HG03066 (cell line): ENCODE measurements around the gene SLC26A9.
"Not testable (repeated sequence)": the region's sequence is repeated elsewhere in the genome, so short reads cannot be mapped to it uniquely, and the experiment has no call there.

ENCODE experiments used
- ATAC-seq: cut with Tn5 transposase; IDR thresholded peaks from one replicate; pipeline ENCODE4 v1.9.1; 2021; ENCODE audit warnings: low read depth; ENCODE audit not compliant: unreplicated experiment

SLC26A9 gene

DNA sequence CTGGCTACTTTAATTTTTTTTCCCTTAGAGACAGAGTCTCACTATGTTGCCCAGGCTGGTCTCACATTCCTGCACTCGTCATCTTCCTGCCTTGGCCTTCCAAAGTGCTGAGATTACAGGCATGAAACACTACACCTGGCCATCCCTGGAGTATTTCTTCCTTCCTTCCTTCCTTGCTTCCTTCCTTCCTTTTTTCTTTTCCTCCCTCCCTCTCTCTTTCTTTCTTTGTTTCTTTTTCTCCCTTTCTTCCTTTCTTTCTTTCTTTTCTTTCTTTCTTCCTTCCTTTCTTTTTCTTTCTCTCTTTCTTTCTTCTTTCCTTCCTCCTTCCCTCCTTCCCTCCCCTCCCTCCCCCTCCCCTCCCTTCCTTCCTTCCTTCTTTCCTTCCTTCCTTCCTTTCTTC lies 46.9 kb downstream of the SLC26A9 start:
- no peak for ATAC-seq

GRCh38 chr1:205894119-205894518 lies 49.1 kb downstream of the SLC26A9 start:
- not testable (repeated sequence) for ATAC-seq

DNA sequence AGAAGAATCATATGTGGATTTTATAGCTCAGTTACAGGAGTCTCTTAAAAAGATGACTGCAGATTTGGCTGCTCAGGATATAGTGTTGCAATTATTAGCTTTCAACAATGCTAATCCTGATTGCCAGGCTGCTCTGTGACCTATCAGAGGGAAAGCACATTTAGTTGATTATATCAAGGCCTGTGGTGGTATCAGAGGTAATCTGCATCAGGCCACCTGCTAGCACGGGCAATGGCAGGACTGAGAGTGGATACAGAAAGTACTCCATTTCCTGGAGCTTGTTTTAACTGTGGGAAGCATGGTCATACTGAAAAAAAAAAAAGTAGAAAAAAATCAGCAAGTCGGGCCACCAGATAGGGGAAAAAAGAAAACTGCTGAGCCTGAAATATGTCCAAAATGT lies 51.1 kb downstream of the SLC26A9 start:
- not testable (repeated sequence) for ATAC-seq

DNA sequence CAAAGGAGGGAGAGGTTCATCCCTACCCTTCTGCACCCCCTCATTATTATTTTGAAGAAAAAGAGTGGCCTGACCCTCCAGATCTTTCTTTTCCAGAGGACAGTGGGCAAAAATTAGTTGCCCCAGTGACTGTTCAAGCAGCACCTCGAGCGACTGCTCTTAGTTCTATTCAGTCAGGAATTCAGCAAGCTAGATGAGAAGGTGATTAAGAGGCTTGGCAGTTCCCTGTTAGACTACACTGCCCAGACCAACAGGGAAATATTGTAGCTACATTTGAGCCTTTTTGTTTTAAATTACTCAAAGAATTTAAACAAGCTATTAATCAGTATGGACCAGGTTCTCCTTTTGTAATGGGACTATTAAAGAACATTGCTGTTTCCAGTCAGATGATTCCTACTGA lies 51.8 kb downstream of the SLC26A9 start:
- not testable (repeated sequence) for ATAC-seq

DNA sequence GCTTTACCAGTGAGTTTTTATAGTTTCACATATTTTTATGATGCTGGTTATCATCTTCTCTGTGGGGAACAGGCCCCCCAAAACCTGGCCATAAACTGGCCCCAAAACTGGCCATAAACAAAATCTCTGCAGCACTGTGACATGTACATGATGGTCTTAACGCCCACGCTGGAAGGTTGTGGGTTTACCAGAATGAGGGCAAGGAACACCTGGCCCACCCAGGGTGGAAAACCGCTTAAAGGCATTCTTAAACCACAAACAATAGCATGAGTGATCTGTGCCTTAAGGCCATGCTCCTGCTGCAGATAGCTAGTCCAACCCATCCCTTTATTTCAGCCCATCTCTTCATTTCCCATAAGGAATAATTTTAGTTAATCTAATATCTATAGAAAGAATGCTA lies 52.6 kb downstream of the SLC26A9 start:
- ATAC-seq: not testable (repeated sequence)

GRCh38 chr1:205889706-205890105 lies 53.5 kb downstream of the SLC26A9 start:
- ATAC-seq: not testable (repeated sequence)

DNA sequence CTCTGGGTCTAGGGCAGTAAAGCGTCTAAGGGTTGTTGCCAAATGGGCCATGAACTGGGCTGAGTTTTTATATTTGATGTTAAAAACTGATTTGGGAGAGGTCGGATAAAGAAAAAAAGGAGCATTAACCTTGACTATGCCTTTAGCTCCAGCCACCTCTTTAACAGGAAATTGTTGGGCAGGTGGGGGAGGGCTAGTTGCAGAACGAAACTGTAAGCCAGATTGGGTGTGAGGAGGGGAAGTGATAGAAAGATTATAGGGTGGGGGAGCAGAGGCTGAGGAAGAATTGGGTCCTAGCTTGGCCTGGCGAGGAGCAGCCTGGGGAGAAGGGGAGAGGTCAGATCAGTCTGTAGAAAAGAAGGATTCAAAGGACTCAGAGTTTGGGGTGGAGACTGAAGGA lies 54.2 kb downstream of the SLC26A9 start:
- ATAC-seq: not testable (repeated sequence)

DNA sequence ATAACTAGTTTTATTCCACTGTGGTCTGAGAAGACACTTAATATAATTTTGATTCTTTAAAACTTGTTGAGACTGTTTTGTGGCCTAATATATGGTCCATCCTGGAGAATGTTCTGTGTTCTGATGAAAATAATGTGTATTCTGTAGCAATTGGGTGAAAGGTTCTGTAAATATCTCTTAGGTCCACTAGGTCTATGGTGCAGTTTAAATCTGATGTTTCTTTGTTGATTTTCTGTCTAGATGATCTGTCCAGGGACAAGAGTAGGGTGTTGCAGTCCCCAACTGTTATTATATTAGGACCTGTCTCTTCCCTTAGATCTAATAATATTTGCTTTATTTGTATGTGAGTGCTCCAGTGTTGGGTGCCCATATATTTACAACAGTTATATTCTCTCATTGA lies 59.5 kb downstream of the SLC26A9 start:
- ATAC-seq: no peak

GRCh38 chr1:205880923-205881322 lies 62.3 kb downstream of the SLC26A9 start:
- ATAC-seq: no peak

DNA sequence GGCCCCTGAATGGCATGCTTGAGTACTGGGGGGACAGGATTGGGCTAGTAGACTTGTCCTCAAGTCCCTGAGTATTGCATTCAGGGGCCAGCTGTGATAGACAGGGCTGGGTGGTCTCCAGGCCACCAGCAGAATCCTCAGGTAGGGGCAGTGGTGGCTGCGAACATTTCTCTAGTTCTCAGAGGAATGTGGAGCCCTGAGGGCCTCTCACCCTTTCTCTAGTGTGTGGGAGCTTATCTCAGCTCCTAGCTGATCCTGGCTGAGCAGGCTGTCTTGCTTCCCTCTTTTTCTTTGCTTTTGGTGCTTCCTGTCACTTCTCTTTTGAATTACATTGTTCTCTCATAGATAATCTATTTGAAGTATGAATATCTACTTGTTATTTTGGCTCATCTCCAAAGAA lies 63.3 kb downstream of the SLC26A9 start:
- ATAC-seq: no peak

DNA sequence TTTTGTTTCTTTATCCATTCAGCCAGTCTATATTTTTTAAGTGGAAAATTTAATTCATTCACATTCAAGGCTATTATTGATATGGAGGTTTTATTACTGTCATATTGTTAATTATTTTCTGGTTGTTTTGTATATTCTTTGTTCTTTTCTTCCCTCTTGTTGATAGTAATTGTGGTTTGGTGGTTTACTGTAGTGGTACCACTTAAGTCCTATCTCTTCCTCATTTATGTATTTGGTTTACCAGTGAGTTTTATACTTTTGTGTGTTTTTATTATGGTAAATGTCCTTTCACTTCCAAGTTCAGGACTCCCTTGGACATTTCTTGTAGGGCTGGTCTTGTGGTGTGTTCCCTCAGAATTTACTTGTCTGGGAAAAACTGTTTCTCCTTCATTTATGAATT lies 65.2 kb downstream of the SLC26A9 start:
- ATAC-seq: no peak

- not testable (repeated sequence) for ATAC-seq
Measured at GRCh38 chr1:205873148-205873547, 70.1 kb downstream of the SLC26A9 start.

DNA sequence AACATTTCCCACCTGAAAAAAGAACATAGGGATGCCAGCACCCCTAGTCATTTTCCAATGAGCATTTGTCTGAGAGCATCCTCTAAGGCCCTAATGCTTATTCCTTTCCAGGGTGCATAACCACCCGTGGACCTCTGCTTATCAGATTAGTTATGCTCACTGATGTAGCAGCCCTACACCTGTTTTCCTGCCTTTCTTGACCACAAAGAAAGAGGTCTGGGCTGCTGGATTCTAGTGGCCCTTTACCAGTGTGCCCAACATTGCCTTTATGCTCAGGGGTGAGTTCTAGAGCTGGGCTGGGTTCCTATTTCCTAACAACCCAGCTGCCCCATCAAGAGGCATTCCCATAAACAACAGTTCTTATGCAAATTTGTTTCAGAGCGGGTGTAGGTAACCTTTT lies 73.0 kb downstream of the SLC26A9 start:
- no peak for ATAC-seq
